HepG2 (cell line): ENCODE measurements around the gene HOXD3. TPM values are rescaled to one million over a fixed set of nuclear protein-coding genes. Genes with fewer than 3 reads are reported as not detected.

Source experiments
- AGO2 ChIP-seq: fragments of 200-400 bp; formaldehyde crosslinking; optimal IDR thresholded peaks from 2 replicates; pipeline ENCODE3; 2017; ENCODE audit warnings: mild to moderate bottlenecking, low read depth, low read length, moderate library complexity
- HOXA3 ChIP-seq: sonication (generic); formaldehyde crosslinking; IDR thresholded peaks from 2 replicates; pipeline ENCODE4 v1.5.0; 2020; ENCODE audit warnings: missing genetic modification reagents
- KDM2A ChIP-seq: sonication (generic); formaldehyde crosslinking; IDR thresholded peaks from 2 replicates; pipeline ENCODE4 v1.4.0; 2020; ENCODE audit warnings: low read depth, missing genetic modification reagents, borderline replicate concordance
- MED8 ChIP-seq: sonication (generic); formaldehyde crosslinking; IDR thresholded peaks from 2 replicates; pipeline ENCODE4 v1.8.1; 2023; ENCODE audit warnings: mild to moderate bottlenecking, missing genetic modification reagents; ENCODE audit not compliant: insufficient replicate concordance
- NCOR1 ChIP-seq: fragments of 200-600 bp; sonication (generic); IDR thresholded peaks from 2 replicates; pipeline ENCODE4 v1.7.0; 2017; ENCODE audit warnings: antibody characterized with exemption, low read length, borderline replicate concordance
- POLR2A ChIP-seq, 2 experiments: IDR thresholded peaks; 2 replicates each; pipeline ENCODE4 v1.6.1; 2011; ENCODE audit warnings: low read depth in 2 of 2, low read length in 2 of 2, mild to moderate bottlenecking in 1 of 2, moderate library complexity in 1 of 2; ENCODE audit not compliant: insufficient read depth in 1 of 2
- POLR2AphosphoS5 ChIP-seq: IDR thresholded peaks from 2 replicates; pipeline ENCODE4 v1.6.1; 2012; ENCODE audit warnings: low read depth, low read length
- SNAPC2 ChIP-seq: sonication (generic); formaldehyde crosslinking; IDR thresholded peaks from 2 replicates; pipeline ENCODE4 v1.8.1; 2022; ENCODE audit warnings: mild to moderate bottlenecking, missing genetic modification reagents
- TAF1 ChIP-seq: sonication (generic); formaldehyde crosslinking; IDR thresholded peaks from 2 replicates; pipeline ENCODE4 v1.4.0; 2020; ENCODE audit warnings: missing genetic modification reagents
- ZNF773 ChIP-seq: sonication (generic); formaldehyde crosslinking; IDR thresholded peaks from 2 replicates; pipeline ENCODE4 v1.4.0; 2020; ENCODE audit warnings: missing genetic modification reagents, borderline replicate concordance
- polyA plus RNA-seq, 8 experiments: library from polyadenylated mRNA; depleted of rRNA in 3 of 8; stranded (reverse) in 7 of 8; unstranded in 1 of 8; fragments of >200 nt; fragmentation: Illumina TruSeq in 4 of 8; extraction: Trizol in 4 of 8; gene quantifications; 2 replicates each; pipeline versions ENCODE4 v1.2.1 to v1.2.3, GENCODE V29; 2011 to 2016; ENCODE audit warnings: low read depth in 4 of 8, missing spikeins in 1 of 8, mixed read lengths in 1 of 8; ENCODE audit not compliant: insufficient read depth in 1 of 8
- total RNA-seq, 5 experiments: library from RNA; depleted of rRNA; stranded (reverse); fragments of >200 nt; fragmentation: Illumina TruSeq; extraction: Trizol; gene quantifications; 2 replicates each; pipeline ENCODE4 v1.2.3, GENCODE V29; 2016; ENCODE audit warnings: low read depth in 1 of 5
- TF ChIP-seq, protein P1 (sequence below): sonication (generic); formaldehyde crosslinking; IDR thresholded peaks from 2 replicates; pipeline ENCODE4 v1.4.0; 2020; ENCODE audit warnings: missing genetic modification reagents
- TF ChIP-seq, protein P2 (sequence below): sonication (generic); formaldehyde crosslinking; IDR thresholded peaks from 2 replicates; pipeline ENCODE4 v1.4.0; 2020; ENCODE audit warnings: mild to moderate bottlenecking, missing genetic modification reagents
- TF ChIP-seq, protein P3 (sequence below): sonication (generic); formaldehyde crosslinking; IDR thresholded peaks from 2 replicates; pipeline ENCODE4 v1.5.0; 2020; ENCODE audit warnings: mild to moderate bottlenecking, missing genetic modification reagents, borderline replicate concordance
- TF ChIP-seq, protein P4 (sequence below): sonication (generic); formaldehyde crosslinking; IDR thresholded peaks from 2 replicates; pipeline ENCODE4 v1.4.0; 2020; ENCODE audit warnings: low read depth, missing genetic modification reagents

Gene HOXD3
- total and polyA plus RNA-seq, 2 of the 13 experiments (the other 11 are each of a cell fraction or from before 2014, with no cell fraction given) = 0.05 to 0.09 TPM

DNA sequence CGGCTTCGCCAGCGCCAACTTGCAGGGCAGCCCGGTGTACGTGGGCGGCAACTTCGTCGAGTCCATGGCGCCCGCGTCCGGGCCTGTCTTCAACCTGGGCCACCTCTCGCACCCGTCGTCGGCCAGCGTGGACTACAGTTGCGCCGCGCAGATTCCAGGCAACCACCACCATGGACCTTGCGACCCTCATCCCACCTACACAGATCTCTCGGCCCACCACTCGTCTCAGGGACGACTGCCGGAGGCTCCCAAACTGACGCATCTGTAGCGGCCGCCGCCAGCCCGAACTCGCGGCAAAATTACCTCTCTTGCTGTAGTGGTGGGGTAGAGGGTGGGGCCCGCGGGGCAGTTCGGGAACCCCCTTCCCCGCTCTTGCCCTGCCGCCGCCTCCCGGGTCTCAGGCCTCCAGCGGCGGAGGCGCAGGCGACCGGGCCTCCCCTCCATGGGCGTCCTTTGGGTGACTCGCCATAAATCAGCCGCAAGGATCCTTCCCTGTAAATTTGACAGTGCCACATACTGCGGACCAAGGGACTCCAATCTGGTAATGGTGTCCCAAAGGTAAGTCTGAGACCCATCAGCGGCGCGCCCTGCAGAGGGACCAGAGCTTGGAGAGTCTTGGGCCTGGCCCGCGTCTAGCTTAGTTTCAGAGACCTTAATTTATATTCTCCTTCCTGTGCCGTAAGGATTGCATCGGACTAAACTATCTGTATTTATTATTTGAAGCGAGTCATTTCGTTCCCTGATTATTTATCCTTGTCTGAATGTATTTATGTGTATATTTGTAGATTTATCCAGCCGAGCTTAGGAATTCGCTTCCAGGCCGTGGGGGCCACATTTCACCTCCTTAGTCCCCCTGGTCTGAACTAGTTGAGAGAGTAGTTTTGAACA lies 15.1 kb downstream of the HOXD3 start (continued):
- TF ChIP-seq, protein P1, sequence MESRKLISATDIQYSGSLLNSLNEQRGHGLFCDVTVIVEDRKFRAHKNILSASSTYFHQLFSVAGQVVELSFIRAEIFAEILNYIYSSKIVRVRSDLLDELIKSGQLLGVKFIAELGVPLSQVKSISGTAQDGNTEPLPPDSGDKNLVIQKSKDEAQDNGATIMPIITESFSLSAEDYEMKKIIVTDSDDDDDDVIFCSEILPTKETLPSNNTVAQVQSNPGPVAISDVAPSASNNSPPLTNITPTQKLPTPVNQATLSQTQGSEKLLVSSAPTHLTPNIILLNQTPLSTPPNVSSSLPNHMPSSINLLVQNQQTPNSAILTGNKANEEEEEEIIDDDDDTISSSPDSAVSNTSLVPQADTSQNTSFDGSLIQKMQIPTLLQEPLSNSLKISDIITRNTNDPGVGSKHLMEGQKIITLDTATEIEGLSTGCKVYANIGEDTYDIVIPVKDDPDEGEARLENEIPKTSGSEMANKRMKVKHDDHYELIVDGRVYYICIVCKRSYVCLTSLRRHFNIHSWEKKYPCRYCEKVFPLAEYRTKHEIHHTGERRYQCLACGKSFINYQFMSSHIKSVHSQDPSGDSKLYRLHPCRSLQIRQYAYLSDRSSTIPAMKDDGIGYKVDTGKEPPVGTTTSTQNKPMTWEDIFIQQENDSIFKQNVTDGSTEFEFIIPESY (CRISPR knock-in tag) = no peak
- TF ChIP-seq, protein P2, sequence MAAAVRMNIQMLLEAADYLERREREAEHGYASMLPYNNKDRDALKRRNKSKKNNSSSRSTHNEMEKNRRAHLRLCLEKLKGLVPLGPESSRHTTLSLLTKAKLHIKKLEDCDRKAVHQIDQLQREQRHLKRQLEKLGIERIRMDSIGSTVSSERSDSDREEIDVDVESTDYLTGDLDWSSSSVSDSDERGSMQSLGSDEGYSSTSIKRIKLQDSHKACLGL (CRISPR knock-in tag) = no peak
- TF ChIP-seq, protein P3, sequence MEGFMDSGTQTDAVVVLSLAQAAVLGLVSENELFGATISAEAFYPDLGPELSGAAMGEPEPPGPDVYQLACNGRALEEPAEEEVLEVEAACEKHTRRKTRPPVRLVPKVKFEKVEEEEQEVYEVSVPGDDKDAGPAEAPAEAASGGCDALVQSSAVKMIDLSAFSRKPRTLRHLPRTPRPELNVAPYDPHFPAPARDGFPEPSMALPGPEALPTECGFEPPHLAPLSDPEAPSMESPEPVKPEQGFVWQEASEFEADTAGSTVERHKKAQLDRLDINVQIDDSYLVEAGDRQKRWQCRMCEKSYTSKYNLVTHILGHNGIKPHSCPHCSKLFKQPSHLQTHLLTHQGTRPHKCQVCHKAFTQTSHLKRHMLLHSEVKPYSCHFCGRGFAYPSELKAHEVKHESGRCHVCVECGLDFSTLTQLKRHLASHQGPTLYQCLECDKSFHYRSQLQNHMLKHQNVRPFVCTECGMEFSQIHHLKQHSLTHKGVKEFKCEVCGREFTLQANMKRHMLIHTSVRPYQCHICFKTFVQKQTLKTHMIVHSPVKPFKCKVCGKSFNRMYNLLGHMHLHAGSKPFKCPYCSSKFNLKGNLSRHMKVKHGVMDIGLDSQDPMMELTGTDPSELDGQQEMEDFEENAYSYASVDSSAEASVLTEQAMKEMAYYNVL = peak; percentile 45; the same call in 1 of the 2 replicates
- TF ChIP-seq KDM2A = peak; percentile 39; the same call in 1 of the 2 replicates
- TF ChIP-seq HOXA3 = peak; percentile 16; the same call in 1 of the 2 replicates
- TF ChIP-seq, protein P4, sequence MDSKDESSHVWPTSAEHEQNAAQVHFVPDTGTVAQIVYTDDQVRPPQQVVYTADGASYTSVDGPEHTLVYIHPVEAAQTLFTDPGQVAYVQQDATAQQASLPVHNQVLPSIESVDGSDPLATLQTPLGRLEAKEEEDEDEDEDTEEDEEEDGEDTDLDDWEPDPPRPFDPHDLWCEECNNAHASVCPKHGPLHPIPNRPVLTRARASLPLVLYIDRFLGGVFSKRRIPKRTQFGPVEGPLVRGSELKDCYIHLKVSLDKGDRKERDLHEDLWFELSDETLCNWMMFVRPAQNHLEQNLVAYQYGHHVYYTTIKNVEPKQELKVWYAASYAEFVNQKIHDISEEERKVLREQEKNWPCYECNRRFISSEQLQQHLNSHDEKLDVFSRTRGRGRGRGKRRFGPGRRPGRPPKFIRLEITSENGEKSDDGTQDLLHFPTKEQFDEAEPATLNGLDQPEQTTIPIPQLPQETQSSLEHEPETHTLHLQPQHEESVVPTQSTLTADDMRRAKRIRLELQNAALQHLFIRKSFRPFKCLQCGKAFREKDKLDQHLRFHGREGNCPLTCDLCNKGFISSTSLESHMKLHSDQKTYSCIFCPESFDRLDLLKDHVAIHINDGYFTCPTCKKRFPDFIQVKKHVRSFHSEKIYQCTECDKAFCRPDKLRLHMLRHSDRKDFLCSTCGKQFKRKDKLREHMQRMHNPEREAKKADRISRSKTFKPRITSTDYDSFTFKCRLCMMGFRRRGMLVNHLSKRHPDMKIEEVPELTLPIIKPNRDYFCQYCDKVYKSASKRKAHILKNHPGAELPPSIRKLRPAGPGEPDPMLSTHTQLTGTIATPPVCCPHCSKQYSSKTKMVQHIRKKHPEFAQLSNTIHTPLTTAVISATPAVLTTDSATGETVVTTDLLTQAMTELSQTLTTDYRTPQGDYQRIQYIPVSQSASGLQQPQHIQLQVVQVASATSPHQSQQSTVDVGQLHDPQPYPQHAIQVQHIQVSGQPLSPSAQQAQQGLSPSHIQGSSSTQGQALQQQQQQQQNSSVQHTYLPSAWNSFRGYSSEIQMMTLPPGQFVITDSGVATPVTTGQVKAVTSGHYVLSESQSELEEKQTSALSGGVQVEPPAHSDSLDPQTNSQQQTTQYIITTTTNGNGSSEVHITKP (CRISPR knock-in tag) = no peak
- TF ChIP-seq ZNF773 (CRISPR knock-in tag) = no peak
- TF ChIP-seq POLR2A (IDR thresholded peaks at IDR 0.05; ENCODE audit: insufficient read depth in 1 of 2, low read depth in 2 of 2, low read length in 2 of 2) = peak in 1 of 2 experiments; percentile 19; a peak in 1 of 4 replicates
- TF ChIP-seq SNAPC2 (CRISPR knock-in tag) = no peak
- peak; percentile 98 for TF ChIP-seq AGO2
- TF ChIP-seq POLR2AphosphoS5 = peak; percentile 31; the same call in 1 of the 2 replicates
- TF ChIP-seq NCOR1 = no peak
- 0 out of 2 replicates have a peak, but pooled peaks have one; percentile 9 for TF ChIP-seq TAF1 (CRISPR knock-in tag)
- TF ChIP-seq MED8 (CRISPR knock-in tag) = peak; percentile 34
